Testis (tissue), 3 donors: Measurements from ENCODE around the gene LPCAT4. TPM values are rescaled to one million over a fixed set of nuclear protein-coding genes. Genes with fewer than 3 reads are reported as not detected.

ENCODE experiments used
- DNase-seq: peaks from one replicate; pipeline ENCODE4 v3.0.0-alpha.2; 2019
- H3K27ac ChIP-seq, 2 donors: fragments of 200-600 bp; sonication (generic); one replicate each; pipeline ENCODE4 v1.5.1; 2019
- H3K27me3 ChIP-seq: fragments of 200-600 bp; sonication (generic); one replicate; pipeline ENCODE4 v1.5.1; 2019
- H3K36me3 ChIP-seq: fragments of 200-600 bp; sonication (generic); one replicate; pipeline ENCODE4 v1.5.1; 2017; ENCODE audit warnings: low read depth; ENCODE audit errors: missing control alignments
- H3K4me1 ChIP-seq: fragments of 200-600 bp; sonication (generic); one replicate; pipeline ENCODE4 v1.5.1; 2019
- H3K4me3 ChIP-seq, 2 donors: fragments of 200-600 bp; sonication (generic); one replicate each; pipeline ENCODE4 v1.5.1; 2017 to 2019
- H3K9me3 ChIP-seq: fragments of 200-600 bp; sonication (generic); one replicate; pipeline ENCODE4 v1.5.1; 2017
- POLR2A ChIP-seq: fragments of 450-650 bp; IDR thresholded peaks from one replicate; pipeline ENCODE4 v1.6.1; 2017; ENCODE audit warnings: antibody characterized with exemption, mild to moderate bottlenecking, moderate library complexity
- WGBS, 2 donors: methylation state at CpG; one replicate each; pipeline ENCODE4 v1.1.5; 2018; 5-methylcytosine and 5-hydroxymethylcytosine counted together
- intact Hi-C: fragments of 100-400 bp; cut with DNase I; formaldehyde crosslinking; loops from one replicate; pipeline ENCODE4 v1.15.1; 2023; ENCODE audit warnings: low total_unique reads
- polyA plus RNA-seq: library from polyadenylated mRNA; stranded (reverse); fragments of 350-450 nt; fragmentation: Illumina TruSeq; extraction: RNeasy Lipid Tissue Mini Kit (QIAGEN cat#74804); gene quantifications from one replicate; pipeline ENCODE4 v1.2.3, GENCODE V29; 2014; ENCODE audit warnings: low read depth, low replicate concordance; ENCODE audit not compliant: insufficient read depth
- total RNA-seq, 2 donors: library from RNA; depleted of rRNA; stranded (reverse); fragments of >200 nt; gene quantifications; one replicate each; pipeline ENCODE4 v1.2.3, GENCODE V29; 2016
- TF ChIP-seq, protein P1 (sequence below), 3 experiments: fragments of 450-650 bp in 2 of 3; fragments of 200-600 bp in 1 of 3; sonication (generic) in 1 of 3; IDR thresholded peaks; one replicate each; pipeline ENCODE4 v1.5.1; 2016 to 2019; ENCODE audit warnings: antibody characterized with exemption in 3 of 3, mild to moderate bottlenecking in 2 of 3, moderate library complexity in 1 of 3

The LPCAT4 gene
- total and polyA plus RNA-seq, 3 donors from 2014 or later, result 9.9 to 16.1 (median 13.4) TPM

DNA sequence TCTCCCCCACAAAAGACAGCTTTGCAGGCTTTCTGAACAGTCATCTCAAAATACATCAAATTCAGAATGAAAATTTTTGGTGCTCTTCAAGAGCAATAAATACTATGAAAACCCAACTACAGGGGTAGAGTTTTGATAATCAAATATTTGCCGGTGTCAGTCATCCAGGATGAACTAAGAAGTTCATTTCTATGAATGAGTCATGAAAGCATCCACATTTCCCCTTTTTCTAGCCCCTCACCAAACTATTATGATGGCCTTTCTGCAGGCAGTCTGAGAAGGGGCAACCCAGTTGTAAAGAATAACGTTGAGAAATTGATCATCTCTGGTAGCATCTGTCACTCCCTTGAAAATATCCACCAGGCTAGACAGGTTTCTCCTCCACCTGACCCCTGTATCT lies 3.1 kb upstream of the LPCAT4 start:
- DNase-seq, result no peak
- Histone ChIP-seq H3K9me3 (no peaks in the 10 kb centered on the region), H3K4me3 (no peak overlapping the region), H3K27me3 (no peaks in the 10 kb centered on the region), H3K27ac (no peak overlapping the region), H3K36me3 (no peaks in the 10 kb centered on the region), H3K4me1 (peaks cover 9% of the 10 kb centered on the region)
- TF ChIP-seq POLR2A, result no peak
- TF ChIP-seq, protein P1, sequence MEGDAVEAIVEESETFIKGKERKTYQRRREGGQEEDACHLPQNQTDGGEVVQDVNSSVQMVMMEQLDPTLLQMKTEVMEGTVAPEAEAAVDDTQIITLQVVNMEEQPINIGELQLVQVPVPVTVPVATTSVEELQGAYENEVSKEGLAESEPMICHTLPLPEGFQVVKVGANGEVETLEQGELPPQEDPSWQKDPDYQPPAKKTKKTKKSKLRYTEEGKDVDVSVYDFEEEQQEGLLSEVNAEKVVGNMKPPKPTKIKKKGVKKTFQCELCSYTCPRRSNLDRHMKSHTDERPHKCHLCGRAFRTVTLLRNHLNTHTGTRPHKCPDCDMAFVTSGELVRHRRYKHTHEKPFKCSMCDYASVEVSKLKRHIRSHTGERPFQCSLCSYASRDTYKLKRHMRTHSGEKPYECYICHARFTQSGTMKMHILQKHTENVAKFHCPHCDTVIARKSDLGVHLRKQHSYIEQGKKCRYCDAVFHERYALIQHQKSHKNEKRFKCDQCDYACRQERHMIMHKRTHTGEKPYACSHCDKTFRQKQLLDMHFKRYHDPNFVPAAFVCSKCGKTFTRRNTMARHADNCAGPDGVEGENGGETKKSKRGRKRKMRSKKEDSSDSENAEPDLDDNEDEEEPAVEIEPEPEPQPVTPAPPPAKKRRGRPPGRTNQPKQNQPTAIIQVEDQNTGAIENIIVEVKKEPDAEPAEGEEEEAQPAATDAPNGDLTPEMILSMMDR (IDR thresholded peaks at IDR 0.05), result no peak
- WGBS, 2 donors, result 59 to 65% methylated on average over 2 of the region's 2 CpGs
- intact Hi-C loops, result no loop called here

- Histone ChIP-seq H3K36me3 (no peaks in the 10 kb centered on the region), H3K4me3 (peak overlapping the region; percentile 80 to 97), H3K9me3 (no peaks in the 10 kb centered on the region), H3K4me1 (peaks cover 9% of the 10 kb centered on the region), H3K27ac (no peak overlapping the region), H3K27me3 (no peaks in the 10 kb centered on the region)
- peak; percentile 54 for DNase-seq
- intact Hi-C loops, result loop anchor here (10.0 kb wide), 1 partner anchor 142 kb away; the partner anchor contains the start of gene EMC4
- WGBS, 2 donors, result 0 to 1% methylated on average over 22 to 37 of the region's 37 CpGs
- TF ChIP-seq, protein P1 (IDR thresholded peaks at IDR 0.05), result no peak
- TF ChIP-seq POLR2A, result no peak
These were observed 528 bp downstream of the LPCAT4 start for GRCh38 chr15:34366271-34367065.

- TF ChIP-seq POLR2A, result no peak
- TF ChIP-seq, protein P1 (IDR thresholded peaks at IDR 0.05), result no peak
- DNase-seq, result no peak
- Histone ChIP-seq H3K36me3 (no peaks in the 10 kb centered on the region), H3K4me3 (peak overlapping the region; percentile 80 to 97), H3K4me1 (peaks cover 9% of the 10 kb centered on the region), H3K27me3 (no peaks in the 10 kb centered on the region), H3K9me3 (no peaks in the 10 kb centered on the region), H3K27ac (no peak overlapping the region)
- intact Hi-C loops, result loop anchor here (10.0 kb wide), 1 partner anchor 141 kb away; the partner anchor contains the start of gene EMC4
- 29 to 30% methylated on average over 5 of the region's 5 CpGs for WGBS, 2 donors
These were observed 1.2 kb downstream of the LPCAT4 start for GRCh38 chr15:34365836-34366235.

- Histone ChIP-seq H3K4me1 (peaks cover 9% of the 10 kb centered on the region), H3K9me3 (no peaks in the 10 kb centered on the region), H3K4me3 (no peak overlapping the region), H3K36me3 (no peaks in the 10 kb centered on the region), H3K27me3 (no peaks in the 10 kb centered on the region), H3K27ac (no peak overlapping the region)
- DNase-seq, result no peak
- TF ChIP-seq POLR2A, result no peak
- TF ChIP-seq, protein P1 (IDR thresholded peaks at IDR 0.05), result no peak
- WGBS, 2 donors, result 69 to 81% methylated on average over 16 of the region's 16 CpGs
- intact Hi-C loops, result loop anchor here (10.0 kb wide), 1 partner anchor 140 kb away; the partner anchor contains the start of gene EMC4
These were observed 1.7 kb downstream of the LPCAT4 start for GRCh38 chr15:34365091-34365825.
